Fibroblast of lung (primary cell): ENCODE data around the gene PTRH1. TPM values are rescaled to one million over a fixed set of nuclear protein-coding genes. Genes with fewer than 3 reads are reported as not detected.

ENCODE experiments used
- DNase-seq, 2 donors: peaks; one replicate each; pipeline versions ENCODE4 v3.0.0 to v3.0.0-alpha.2; 2010; ENCODE audit warnings: low read depth in 2 of 2
- H2AFZ ChIP-seq: 2 replicates; pipeline ENCODE4 v1.5.1; 2012; ENCODE audit warnings: low read length, control low read depth, inconsistent platforms
- H3K27ac ChIP-seq: 2 replicates; pipeline ENCODE4 v1.5.1; 2011; ENCODE audit warnings: low read length, control low read depth; ENCODE audit not compliant: insufficient read depth
- H3K27me3 ChIP-seq: 2 replicates; pipeline ENCODE4 v1.5.1; 2011; ENCODE audit warnings: mild to moderate bottlenecking, low read length; ENCODE audit not compliant: control insufficient read depth, insufficient read depth
- H3K36me3 ChIP-seq: 2 replicates; pipeline ENCODE4 v1.5.1; 2011; ENCODE audit warnings: low read length; ENCODE audit not compliant: control insufficient read depth, insufficient read depth
- H3K4me1 ChIP-seq: 2 replicates; pipeline ENCODE4 v1.5.1; 2011; ENCODE audit warnings: low read length; ENCODE audit not compliant: control insufficient read depth, insufficient read depth; ENCODE audit errors: extremely low read depth
- H3K4me2 ChIP-seq: 2 replicates; pipeline ENCODE4 v1.5.1; 2011; ENCODE audit warnings: low read length, control low read depth; ENCODE audit not compliant: insufficient read depth; ENCODE audit errors: extremely low read depth
- H3K4me3 ChIP-seq, 4 experiments: fragments of 200-600 bp in 1 of 4; sonication (generic) in 1 of 4; replicated peaks in 1 of 4; 2 replicates each; pipeline ENCODE4 v1.5.1; 2011 to 2016; ENCODE audit warnings: low read length in 4 of 4, low read depth in 3 of 4, mild to moderate bottlenecking in 3 of 4, control low read depth in 2 of 4, inconsistent platforms in 1 of 4, mixed read lengths in 1 of 4; ENCODE audit not compliant: insufficient read depth in 1 of 4; ENCODE audit errors: control extremely low read depth in 1 of 4
- H3K79me2 ChIP-seq: 2 replicates; pipeline ENCODE4 v1.5.1; 2012; ENCODE audit warnings: mild to moderate bottlenecking, low read length, inconsistent platforms; ENCODE audit not compliant: control insufficient read depth, insufficient read depth
- H3K9ac ChIP-seq: 2 replicates; pipeline ENCODE4 v1.5.1; 2011; ENCODE audit warnings: mild to moderate bottlenecking, low read length, control low read depth; ENCODE audit not compliant: insufficient read depth
- H3K9me3 ChIP-seq: 2 replicates; pipeline ENCODE4 v1.5.1; 2012; ENCODE audit warnings: low read depth, low read length; ENCODE audit not compliant: control insufficient read depth, insufficient read depth
- H4K20me1 ChIP-seq: 2 replicates; pipeline ENCODE4 v1.5.1; 2011; ENCODE audit warnings: low read length; ENCODE audit not compliant: control insufficient read depth, insufficient read depth; ENCODE audit errors: extremely low read depth
- EZH2 ChIP-seq: IDR thresholded peaks from 2 replicates; pipeline ENCODE4 v1.5.1; 2012; ENCODE audit warnings: low read length, control low read depth, mild to moderate bottlenecking; ENCODE audit errors: missing control alignments
- polyA plus RNA-seq, 2 donors: library from polyadenylated mRNA; depleted of rRNA in 1 of 2; stranded (reverse) in 1 of 2; unstranded in 1 of 2; fragments of >200 nt; gene quantifications; 2 replicates each; pipeline ENCODE4 v1.2.1, GENCODE V29; 2011 to 2012; ENCODE audit warnings: missing spikeins in 1 of 2
- total RNA-seq: library from RNA; depleted of rRNA; stranded (reverse); fragments of >200 nt; gene quantifications from 2 replicates; pipeline ENCODE4 v1.2.1, GENCODE V29; 2014
- TF ChIP-seq, protein P1 (sequence below), 2 donors: IDR thresholded peaks in 1 of 2; conservative IDR thresholded peaks in 1 of 2; 1 replicate in 1 of 2; 2 replicates in 1 of 2; pipeline ENCODE4 v1.5.1; 2011 to 2012; ENCODE audit warnings: low read length in 2 of 2, control low read depth in 1 of 2, inconsistent platforms in 1 of 2, low read depth in 1 of 2, mild to moderate bottlenecking in 1 of 2

PTRH1 gene
- total and polyA plus RNA-seq, 2 donors (not counting 1 experiment from before 2014, with no cell fraction given), result 4.9 to 26.1 TPM

- Histone ChIP-seq H3K4me1 (peaks cover 3% of the 10 kb centered on the region), H2AFZ (no peak overlapping the region), H3K79me2 (no peaks in the 10 kb centered on the region), H4K20me1 (no peaks in the 10 kb centered on the region), H3K4me3 (no peak overlapping the region), H3K4me2 (no peak overlapping the region), H3K27ac (no peak overlapping the region), H3K27me3 (no peaks in the 10 kb centered on the region), H3K9me3 (no peaks in the 10 kb centered on the region), H3K36me3 (peaks cover 1% of the 10 kb centered on the region), H3K9ac (no peak overlapping the region)
- TF ChIP-seq EZH2, result no peak
- TF ChIP-seq, protein P1, sequence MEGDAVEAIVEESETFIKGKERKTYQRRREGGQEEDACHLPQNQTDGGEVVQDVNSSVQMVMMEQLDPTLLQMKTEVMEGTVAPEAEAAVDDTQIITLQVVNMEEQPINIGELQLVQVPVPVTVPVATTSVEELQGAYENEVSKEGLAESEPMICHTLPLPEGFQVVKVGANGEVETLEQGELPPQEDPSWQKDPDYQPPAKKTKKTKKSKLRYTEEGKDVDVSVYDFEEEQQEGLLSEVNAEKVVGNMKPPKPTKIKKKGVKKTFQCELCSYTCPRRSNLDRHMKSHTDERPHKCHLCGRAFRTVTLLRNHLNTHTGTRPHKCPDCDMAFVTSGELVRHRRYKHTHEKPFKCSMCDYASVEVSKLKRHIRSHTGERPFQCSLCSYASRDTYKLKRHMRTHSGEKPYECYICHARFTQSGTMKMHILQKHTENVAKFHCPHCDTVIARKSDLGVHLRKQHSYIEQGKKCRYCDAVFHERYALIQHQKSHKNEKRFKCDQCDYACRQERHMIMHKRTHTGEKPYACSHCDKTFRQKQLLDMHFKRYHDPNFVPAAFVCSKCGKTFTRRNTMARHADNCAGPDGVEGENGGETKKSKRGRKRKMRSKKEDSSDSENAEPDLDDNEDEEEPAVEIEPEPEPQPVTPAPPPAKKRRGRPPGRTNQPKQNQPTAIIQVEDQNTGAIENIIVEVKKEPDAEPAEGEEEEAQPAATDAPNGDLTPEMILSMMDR (conservative IDR thresholded peaks at IDR 0.05 in 1 of 2, IDR thresholded peaks at IDR 0.05 in 1 of 2; ENCODE audit: low read depth in 1 of 2, low read length in 2 of 2), result no peak
- DNase-seq, result no peak
Observed at GRCh38 chr9:127710204-127710783, 5.2 kb downstream of the PTRH1 start.

DNA sequence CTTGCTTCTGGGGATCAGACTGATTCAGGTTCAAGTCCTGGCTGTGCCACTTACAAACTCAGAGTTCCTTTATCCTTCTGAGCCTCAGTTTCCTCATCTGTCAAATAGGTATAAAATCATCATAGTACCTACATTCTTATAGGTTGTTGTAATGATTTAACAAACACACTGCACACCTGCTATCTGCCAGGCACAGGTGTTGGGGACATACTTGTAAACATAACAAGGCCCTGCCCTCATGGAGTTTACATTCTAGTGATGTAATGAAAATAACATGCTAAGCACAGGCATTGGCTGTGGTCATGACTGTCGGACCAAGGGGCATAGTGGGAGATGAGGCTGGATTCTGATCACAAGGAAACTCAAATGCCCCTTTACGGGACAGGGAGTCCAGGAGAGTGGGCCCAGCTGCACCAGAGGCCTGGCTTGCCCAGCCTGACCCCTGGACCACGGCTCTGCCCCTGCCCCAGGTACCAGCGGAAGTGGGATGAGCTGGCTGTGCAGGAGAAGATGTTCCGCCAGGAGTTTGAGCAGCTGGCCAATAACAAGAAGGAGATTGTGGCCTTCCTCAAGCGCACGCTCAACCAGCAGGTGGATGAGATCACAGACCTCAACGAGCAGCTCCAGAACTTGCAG lies 6.4 kb downstream of the PTRH1 start:
- H3K4me2 ChIP-seq, result no peak overlapping the region
- H4K20me1 ChIP-seq, result no peaks in the 10 kb centered on the region
- H3K27ac ChIP-seq, result no peak overlapping the region
- no peaks in the 10 kb centered on the region for H3K4me1 ChIP-seq
- no peak for DNase-seq
- no peak overlapping the region for H3K9ac ChIP-seq
- peaks cover 1% of the 10 kb centered on the region for H3K36me3 ChIP-seq
- H3K79me2 ChIP-seq, result no peaks in the 10 kb centered on the region
- no peaks in the 10 kb centered on the region for H3K9me3 ChIP-seq
- H3K27me3 ChIP-seq, result no peaks in the 10 kb centered on the region
- no peak overlapping the region for H2AFZ ChIP-seq
- H3K4me3 ChIP-seq, result no peak overlapping the region
- TF ChIP-seq, protein P1 (conservative IDR thresholded peaks at IDR 0.05 in 1 of 2, IDR thresholded peaks at IDR 0.05 in 1 of 2; ENCODE audit: low read depth in 1 of 2, low read length in 2 of 2), result no peak
- TF ChIP-seq EZH2, result no peak

DNA sequence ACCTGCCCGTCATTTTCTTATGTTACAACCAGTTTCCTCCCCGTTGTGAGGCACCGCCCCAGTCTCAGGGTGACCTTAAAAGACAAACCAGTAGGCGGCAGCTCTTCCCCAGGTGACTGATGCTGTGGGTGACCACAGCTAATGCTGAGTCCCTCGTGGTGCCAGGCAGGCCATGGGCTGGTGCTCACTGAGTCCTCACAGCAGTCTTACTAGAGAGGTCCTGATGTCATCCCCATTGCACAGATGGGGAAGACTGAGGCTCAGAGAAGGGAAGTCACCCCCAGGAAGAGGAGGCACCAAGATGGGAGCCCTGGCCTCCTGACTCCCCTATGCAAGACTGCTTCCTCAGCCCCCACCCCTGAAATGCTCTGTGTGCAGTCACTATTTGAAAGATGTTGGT lies 7.7 kb downstream of the PTRH1 start:
- Histone ChIP-seq H3K27ac (no peak overlapping the region), H3K4me2 (no peak overlapping the region), H3K9ac (no peak overlapping the region), H4K20me1 (no peaks in the 10 kb centered on the region), H3K79me2 (no peaks in the 10 kb centered on the region), H3K9me3 (no peaks in the 10 kb centered on the region), H3K36me3 (peaks cover 1% of the 10 kb centered on the region), H2AFZ (no peak overlapping the region), H3K4me1 (no peaks in the 10 kb centered on the region), H3K4me3 (no peak overlapping the region), H3K27me3 (no peaks in the 10 kb centered on the region)
- TF ChIP-seq, protein P1 (conservative IDR thresholded peaks at IDR 0.05 in 1 of 2, IDR thresholded peaks at IDR 0.05 in 1 of 2; ENCODE audit: low read depth in 1 of 2, low read length in 2 of 2), result no peak
- TF ChIP-seq EZH2, result no peak
- DNase-seq, result no peak
